ENCODE measurements around the gene INSIG1.
A peak's percentile ranks its signal among the peaks of the same experiment; 100 is the strongest.

INSIG1 gene

DNA sequence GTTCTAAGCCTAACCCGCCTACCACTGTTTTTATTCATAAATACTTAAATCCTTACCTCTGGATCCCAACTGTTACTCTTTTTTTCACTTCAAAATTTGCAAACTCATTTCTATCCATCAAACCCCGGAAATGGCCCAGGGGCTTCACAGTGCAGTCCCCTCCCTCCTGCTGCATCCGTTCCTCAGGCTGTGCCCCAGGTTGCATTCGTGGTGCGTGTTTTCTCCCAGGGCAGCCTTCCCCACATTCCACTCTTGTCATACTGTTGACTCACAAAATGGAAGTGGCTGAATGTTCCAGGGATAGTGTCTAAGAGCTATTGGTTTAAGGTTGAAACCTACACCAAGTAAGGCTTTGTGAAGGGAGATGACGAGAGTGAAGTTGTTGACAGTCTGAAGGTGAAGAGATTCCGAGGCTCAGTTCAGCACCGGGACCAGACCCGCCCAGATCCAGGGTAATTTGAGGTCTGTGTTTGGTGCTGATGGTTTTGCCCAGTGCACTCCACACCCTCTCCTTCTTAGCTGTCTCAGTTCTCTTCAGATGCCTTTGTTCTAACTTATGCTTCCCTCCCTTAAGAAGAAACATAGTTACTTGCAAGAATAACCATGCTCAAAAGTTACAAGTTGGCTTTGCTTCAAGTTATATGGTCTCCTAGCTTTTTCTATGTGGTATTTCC is 7.7 kb downstream of the INSIG1 start:
- DNase-seq = peak in 1 of 3 donors; percentile 22

- DNase-seq = peak; percentile 22 to 40 (median 32)
These were observed 9.2 kb downstream of the INSIG1 start for GRCh38 chr7:155306673-155307470.

DNA sequence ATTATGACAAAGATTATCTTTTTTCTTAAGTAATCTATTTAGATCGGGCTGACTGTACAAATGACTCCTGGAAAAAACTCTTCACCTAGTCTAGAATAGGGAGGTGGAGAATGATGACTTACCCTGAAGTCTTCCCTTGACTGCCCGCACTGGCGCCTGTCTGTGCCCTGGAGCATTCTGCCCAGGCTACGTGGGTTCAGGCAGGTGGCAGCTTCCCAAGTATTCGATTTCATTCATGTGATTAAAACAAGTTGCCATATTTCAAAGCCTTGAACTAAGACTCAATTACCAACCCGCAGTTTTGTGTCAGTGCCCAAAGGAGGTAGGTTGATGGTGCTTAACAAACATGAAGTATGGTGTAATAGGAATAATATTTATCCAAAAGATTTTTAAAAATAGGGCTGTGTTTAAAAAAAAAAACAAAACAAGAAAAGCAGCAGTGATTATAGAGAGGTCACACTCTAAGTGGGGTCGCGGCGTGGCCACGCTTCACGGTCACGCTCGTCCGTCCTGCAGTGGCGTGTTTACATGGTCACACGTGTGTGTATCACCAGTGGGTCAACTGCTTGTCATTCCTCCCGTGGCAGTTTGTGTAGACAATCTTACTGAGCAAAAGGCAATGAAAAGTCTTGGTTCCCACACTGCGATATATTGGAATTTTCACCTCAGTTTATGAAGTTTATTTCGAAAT is 10.8 kb downstream of the INSIG1 start:
- DNase-seq = no peak

DNA sequence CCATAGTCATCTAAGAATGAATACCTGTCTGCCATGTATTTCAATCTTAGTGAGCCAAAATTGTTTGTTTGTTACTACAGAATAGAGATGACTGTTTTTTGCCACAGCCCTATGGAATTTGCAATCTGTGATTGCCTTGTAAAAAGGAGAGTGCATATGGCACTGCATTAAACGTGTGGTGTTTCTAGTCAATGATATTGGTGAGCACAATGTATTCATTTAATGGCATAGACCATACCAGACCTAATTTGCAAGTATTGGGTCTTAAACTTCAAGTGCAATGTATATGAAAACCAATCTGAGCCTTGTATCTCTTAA is 11.3 kb downstream of the INSIG1 start:
- peak in 2 of 3 donors; percentile 18 to 34 for DNase-seq

GRCh38 chr7:155310425-155311114 is 12.9 kb downstream of the INSIG1 start:
- DNase-seq = peak; percentile 53 to 61 (median 56)

DNA sequence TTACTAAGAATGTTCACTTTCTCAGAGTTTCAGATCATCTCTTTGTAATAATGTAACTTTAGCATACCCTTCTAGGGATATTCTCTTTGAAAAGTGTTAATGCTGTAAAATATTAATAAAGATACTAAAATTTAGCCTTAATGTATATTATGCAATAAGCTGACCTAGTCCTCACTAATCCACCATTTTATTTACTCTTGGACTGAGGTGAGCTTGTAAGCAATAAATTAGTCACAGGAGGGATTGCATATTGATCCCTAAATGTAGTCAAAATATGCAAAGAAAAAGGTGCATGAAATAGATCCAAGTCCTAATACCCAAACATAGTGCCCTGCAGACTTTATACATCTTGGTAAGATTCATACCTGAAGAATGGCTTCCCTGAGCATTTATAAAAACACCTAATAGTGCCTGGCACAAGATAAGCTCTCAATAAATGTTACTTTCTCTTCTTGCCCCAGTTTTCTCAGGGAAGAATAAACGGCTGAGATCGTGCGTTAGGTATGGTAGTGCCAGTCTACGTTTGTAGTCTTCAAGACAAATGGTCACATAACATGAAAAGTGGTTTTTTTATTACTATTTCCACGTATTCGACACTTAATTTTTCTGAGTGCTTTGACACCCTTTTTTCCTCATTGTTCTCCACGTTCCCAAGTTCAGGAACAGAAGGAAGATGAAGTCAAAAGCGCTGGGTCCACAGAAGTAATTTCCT is 14.3 kb downstream of the INSIG1 start:
- DNase-seq = peak; percentile 45 to 67 (median 54)

- DNase-seq = peak; percentile 45 to 59 (median 46)
These were observed 15.0 kb downstream of the INSIG1 start for GRCh38 chr7:155312633-155313032.

- DNase-seq = peak in 1 of 3 donors; percentile 64
These were observed 15.4 kb downstream of the INSIG1 start for GRCh38 chr7:155313096-155313495.

GRCh38 chr7:155315977-155316376 is 18.3 kb downstream of the INSIG1 start:
- peak in 2 of 3 donors; percentile 14 to 23 for DNase-seq

GRCh38 chr7:155316427-155317113 is 18.9 kb downstream of the INSIG1 start:
- DNase-seq = peak; percentile 25 to 34 (median 33)

GRCh38 chr7:155317114-155317434 is 19.4 kb downstream of the INSIG1 start:
- DNase-seq = no peak

DNA sequence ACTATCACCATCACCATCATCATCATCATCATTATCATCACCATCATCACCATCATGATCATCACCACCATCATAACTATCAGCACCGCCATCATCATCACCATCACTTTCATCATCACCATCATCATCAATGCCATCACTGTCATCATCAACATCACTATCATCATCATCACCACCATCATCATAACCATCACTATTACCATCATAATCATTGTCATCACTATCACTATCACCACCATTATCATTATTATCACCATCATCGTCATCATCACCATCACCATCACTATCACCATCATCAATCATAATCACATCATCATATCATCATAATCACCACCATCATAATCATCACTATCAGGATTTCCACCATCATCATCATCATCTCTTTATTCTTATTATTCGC is 20.6 kb downstream of the INSIG1 start:
- DNase-seq = no peak

DNA sequence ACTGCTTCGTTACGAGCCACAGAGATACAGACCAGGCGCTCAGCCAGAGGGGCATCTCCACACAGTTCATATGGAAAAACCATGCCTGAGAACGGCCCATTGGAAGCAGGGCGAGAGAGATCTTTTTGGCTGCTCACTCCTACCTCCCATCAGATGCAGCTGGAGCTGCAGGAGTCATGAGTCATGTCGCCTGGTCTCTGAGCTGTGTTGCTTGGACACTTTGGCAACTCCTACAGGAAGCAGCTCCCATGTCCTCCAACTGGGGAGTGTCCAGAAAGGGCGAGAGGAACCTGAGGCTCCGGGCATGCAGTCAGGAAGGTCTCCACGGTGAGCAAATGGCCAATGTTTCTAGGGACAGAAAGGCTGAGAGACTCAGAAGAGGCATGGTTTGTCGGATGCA is 24.9 kb downstream of the INSIG1 start:
- peak in 1 of 3 donors; percentile 27 for DNase-seq

DNA sequence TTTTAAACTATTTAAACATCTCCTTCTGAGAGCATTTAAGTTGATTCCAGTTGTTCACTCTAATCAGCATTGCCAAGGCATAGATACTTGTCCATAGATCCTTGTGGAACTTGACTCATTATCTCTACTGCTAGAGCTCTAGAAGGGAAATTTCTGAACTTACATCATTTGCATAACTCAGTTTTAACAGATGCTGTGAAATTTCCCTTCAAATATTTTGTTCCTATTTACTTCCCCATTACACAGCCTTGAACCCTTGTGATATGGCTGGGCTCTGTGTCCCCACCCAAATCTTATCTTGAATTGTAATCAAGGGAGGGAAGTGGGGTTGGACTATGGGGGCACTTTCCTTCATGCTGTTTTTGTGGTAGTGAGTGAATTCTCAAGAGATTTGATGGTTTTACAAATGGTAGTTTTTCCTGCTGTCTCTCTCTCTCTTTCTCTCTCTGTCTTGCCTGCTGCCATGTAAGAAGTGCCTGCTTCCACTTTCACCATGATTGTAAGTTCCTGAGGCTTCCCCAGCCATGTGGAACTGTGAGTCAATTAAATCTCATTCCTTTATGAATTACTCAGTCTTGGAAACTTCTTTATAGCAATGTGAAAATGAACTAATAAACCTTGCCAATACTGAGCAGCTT is 25.4 kb downstream of the INSIG1 start:
- peak; percentile 29 to 74 (median 72) for DNase-seq

DNA sequence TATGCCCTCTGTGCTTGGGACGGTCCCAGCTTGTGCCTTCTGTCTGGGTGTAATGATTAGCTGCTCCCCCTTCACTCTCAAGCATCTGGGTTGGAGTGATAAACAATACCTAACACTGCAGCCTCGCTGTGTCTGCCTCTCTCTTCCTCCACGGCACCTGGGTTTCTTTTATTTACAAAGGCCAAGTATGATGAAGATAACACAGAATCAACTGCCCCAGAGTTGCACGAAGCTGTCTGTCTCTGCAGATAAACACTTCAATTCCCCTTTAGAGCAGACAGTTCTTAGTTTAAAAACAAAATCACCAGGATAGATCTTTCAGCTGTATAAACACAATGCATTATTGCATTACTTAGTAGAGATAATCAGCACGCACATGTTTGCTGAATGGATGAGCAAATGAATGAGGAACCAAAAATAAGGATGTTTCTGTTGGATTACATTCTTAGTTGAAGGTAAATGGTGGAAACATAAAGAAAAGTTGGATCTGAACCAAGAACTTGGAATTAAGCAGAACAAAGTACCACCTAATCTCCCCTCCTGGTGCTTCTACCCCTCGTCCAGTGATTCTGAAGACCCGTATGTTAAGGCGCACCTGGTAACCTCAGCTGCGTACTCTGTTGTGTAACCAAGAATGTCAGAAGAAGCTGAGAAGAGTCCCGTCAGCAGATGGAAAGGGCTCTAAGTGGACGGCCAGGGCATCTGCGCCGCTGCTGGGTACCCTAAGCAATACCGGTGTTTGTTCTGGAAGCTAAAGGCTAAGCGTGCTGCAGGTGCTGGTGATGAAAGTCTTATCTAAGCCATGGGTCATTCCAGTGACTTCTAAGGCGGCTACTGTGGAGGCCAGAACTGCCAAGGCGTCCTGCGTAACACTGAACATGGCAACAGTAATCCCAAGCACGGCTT is 26.6 kb downstream of the INSIG1 start:
- DNase-seq = peak in 1 of 3 donors; percentile 11

DNA sequence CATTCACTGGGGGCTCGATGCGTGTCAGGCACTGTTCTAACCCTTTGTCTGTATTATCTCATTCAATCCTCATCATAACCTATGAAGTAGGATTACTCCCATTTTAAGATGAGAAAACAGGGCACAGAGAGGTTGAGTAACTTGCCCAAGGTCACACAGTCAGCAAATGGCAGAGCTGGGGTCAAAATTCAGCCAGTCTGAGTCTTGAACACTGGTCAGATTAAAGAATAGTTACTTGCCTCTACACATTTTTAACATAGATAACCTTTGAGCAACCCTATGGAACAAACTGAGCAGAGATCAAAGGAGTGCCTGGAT is 27.2 kb downstream of the INSIG1 start:
- peak in 1 of 3 donors; percentile 11 for DNase-seq

DNA sequence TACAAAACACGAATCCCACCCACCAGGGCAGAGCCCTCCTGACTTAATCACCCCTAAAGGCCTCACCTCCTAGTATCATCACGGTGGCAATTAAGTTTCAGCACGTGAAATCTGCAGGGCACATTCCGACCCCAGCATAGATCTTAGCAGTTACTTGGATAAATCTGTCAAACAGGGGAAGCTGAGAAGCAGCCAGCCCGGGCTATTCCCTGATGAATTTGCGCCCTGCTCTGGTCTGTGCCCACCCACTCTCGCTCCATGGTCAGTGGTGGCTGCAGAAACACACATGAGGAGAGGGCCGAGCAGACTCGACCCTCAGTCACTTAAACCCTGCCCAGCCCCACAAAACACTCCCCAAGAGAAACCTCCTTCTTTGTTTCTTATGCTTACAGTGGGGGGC is 28.7 kb downstream of the INSIG1 start:
- peak in 1 of 3 donors; percentile 10 for DNase-seq

DNA sequence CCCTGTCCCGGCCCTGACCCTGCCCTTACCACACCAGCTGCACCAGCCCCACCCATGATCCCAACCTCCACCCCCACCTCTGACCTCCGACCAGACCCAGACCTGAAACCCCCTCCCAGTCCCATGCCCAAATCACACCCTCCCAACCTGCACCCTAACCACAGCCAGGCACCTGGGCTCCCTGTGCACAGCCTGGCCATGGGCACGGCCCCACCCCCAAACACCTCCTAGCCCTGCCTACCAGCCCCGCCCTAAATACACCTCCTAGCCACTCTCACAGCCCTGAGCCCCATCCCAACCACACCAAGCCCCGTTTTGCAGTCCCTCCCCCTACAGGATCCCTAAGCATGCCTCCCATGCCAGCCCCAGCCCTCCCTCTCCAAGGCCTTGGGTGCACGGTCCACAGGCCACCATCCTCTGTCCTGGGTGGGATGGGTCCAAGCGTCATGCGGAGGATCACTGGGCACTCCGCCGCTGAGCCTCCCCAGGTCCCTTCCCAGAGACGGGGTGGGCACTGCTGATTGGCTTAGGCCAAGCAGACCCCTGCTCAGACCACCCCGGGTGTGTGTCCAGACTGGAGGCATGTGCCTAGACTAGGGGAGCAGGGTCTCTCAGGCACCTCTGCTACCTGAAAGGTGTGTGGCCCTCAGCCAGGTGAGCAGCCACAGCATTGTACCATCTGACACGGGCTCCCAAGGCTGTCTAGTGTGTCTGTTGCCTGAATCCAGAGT is 30.1 kb downstream of the INSIG1 start:
- DNase-seq = peak in 1 of 3 donors; percentile 12

GRCh38 chr7:155329225-155329624 is 31.5 kb downstream of the INSIG1 start:
- DNase-seq = no peak

DNA sequence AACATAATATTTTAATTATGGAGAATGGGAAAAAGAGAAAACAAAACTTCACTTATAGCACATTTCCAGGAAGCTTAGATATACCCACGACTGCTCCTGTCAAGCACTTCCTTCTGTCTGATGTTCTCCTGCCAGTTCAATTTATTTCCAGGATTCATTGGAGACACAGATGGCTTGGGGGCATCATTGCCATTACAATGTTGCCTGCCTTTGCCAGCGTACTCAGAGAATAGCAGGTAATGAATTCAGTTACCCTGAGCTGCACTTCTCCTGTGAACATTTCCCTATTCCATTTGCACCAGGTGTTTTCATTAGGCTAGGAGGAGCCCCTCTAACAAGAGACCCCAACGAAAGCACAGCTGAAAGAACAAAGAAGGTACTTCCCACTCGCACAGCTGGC is 33.7 kb downstream of the INSIG1 start:
- DNase-seq = peak in 1 of 3 donors; percentile 14

Measured in suppressor macrophage treated with lipopolysaccharide for 1 hour (primary cell).